DOHH2 (cell line): ENCODE results near the gene NME4.
"Not testable (repeated sequence)": the region's sequence is repeated elsewhere in the genome, so short reads cannot be mapped to it uniquely, and the experiment has no call there.

Source experiments
- H3F3A ChIP-seq: fragments of 200-600 bp; sonication (generic), shearing (Covaris generic); 2 replicates; pipeline ENCODE4 v1.6.0; 2016; ENCODE audit warnings: antibody characterized with exemption, mild to moderate bottlenecking; ENCODE audit not compliant: control insufficient read depth, insufficient read depth
- H3K27ac ChIP-seq: fragments of 200-600 bp; sonication (generic); 2 replicates; pipeline ENCODE4 v1.5.1; 2014; ENCODE audit warnings: low read depth, mild to moderate bottlenecking, low read length, moderate library complexity
- H3K27me3 ChIP-seq: fragments of 200-600 bp; sonication (generic); 2 replicates; pipeline ENCODE4 v1.6.1; 2014; ENCODE audit warnings: mild to moderate bottlenecking, low read length, mixed read lengths; ENCODE audit not compliant: control insufficient read depth
- H3K36me3 ChIP-seq: fragments of 200-600 bp; sonication (generic); 2 replicates; pipeline ENCODE4 v1.6.1; 2014; ENCODE audit warnings: mild to moderate bottlenecking, low read length, moderate library complexity, mixed read lengths; ENCODE audit not compliant: control insufficient read depth
- H3K4me1 ChIP-seq: fragments of 200-600 bp; sonication (generic); 2 replicates; pipeline ENCODE4 v1.6.1; 2014; ENCODE audit warnings: mild to moderate bottlenecking, low read length, mixed read lengths; ENCODE audit not compliant: control insufficient read depth
- H3K4me2 ChIP-seq: fragments of 200-600 bp; sonication (generic); 2 replicates; pipeline ENCODE4 v1.6.0; 2014; ENCODE audit warnings: mild to moderate bottlenecking, low read length, moderate library complexity
- H3K4me3 ChIP-seq: fragments of 200-600 bp; sonication (generic); 2 replicates; pipeline ENCODE4 v1.5.1; 2014; ENCODE audit warnings: mild to moderate bottlenecking, low read length, mixed read lengths
- H3K79me2 ChIP-seq: fragments of 200-600 bp; sonication (generic); 2 replicates; pipeline ENCODE4 v1.6.1; 2014; ENCODE audit warnings: mild to moderate bottlenecking, low read length, mixed read lengths; ENCODE audit not compliant: control insufficient read depth
- H3K9me2 ChIP-seq: fragments of 200-600 bp; sonication (generic); replicated peaks from 2 replicates; pipeline ENCODE4 v1.6.1; 2014; ENCODE audit warnings: mild to moderate bottlenecking, low read length, mixed read lengths; ENCODE audit not compliant: control insufficient read depth
- H3K9me3 ChIP-seq: fragments of 200-600 bp; sonication (generic); 2 replicates; pipeline ENCODE4 v1.6.1; 2014; ENCODE audit warnings: antibody characterized with exemption, low read length, mixed read lengths; ENCODE audit not compliant: control insufficient read depth, insufficient read depth
- H4K20me1 ChIP-seq: fragments of 200-600 bp; sonication (generic); 2 replicates; pipeline ENCODE4 v1.6.0; 2014; ENCODE audit warnings: low read depth, mild to moderate bottlenecking, antibody characterized with exemption, low read length, moderate library complexity; ENCODE audit not compliant: control insufficient read depth, insufficient read depth
- CTCF ChIP-seq: fragments of 200-600 bp; sonication (generic); IDR thresholded peaks from one replicate; pipeline ENCODE4 v1.5.1; 2014; ENCODE audit warnings: antibody characterized with exemption, mild to moderate bottlenecking, low read depth, low read length; ENCODE audit not compliant: poor library complexity, severe bottlenecking
- EZH2phosphoT487 ChIP-seq: fragments of 200-600 bp; sonication (generic); IDR thresholded peaks from 2 replicates; pipeline ENCODE4 v1.6.1; 2017; ENCODE audit warnings: borderline replicate concordance, mild to moderate bottlenecking, antibody characterized with exemption, low read length, moderate library complexity, mixed read lengths

The NME4 gene

DNA sequence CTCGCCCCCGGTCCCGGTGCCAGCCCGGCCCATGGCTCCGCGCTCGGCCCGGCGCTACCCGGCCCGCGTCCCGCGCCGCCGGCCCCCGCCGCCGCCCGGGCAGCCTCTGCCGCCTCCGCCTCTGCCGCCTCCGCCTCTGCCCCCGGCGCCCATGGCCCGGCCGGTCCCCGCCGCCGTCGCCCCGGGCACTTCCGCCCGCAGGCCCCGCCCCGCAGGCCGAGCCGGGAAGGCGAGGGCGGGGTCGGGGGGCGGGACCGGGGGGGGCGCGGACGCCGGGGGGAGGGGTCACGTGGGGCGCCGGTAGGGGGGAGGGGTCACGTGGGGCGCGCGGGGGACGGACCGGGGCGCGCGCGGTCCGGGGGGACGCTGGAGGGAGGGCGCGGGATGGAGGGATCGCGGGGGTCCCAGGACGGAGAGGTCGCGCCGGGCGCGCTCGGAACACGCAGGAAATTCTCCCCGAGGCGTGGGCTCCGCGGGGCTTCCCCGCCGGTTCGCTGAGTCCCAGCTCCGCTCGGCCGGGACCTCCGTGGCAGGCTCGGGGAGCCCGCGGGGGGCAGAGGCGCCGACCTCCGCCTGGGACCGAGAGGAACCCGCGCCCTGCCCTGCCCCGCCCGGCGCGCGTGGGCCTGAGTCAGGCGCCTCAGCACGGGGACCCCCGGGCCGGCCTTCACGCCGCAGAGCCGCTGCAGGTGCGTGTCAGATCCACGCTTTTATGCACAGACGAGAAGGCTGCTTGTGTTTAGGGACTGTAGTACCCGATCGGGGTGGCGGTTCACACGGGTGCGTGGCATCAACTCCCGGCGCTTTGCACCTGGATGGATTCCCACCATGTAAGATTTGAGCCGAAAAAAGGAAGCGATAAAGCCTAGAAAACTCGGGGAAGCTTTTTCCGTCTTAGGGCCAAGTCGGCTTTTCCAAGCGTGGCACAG lies 14.9 kb upstream of the NME4 start, which contains the start of gene PGAP6:
TSS of gene PGAP6 (minus strand) at position 190 of the 929 bp plus-strand sequence. CDS start at position 33, 157 bp downstream.
- Histone ChIP-seq H3K9me2 (no peaks in the 10 kb centered on the region), H3K4me1 (peaks cover 26% of the 10 kb centered on the region), H3K36me3 (peaks cover 15% of the 10 kb centered on the region), H3F3A (peaks cover 31% of the 10 kb centered on the region), H3K9me3 (no peaks in the 10 kb centered on the region), H3K4me3 (peak within 1 kb of the TSS; percentile 91), H3K27ac (peak within 1 kb of the TSS; percentile 93), H3K4me2 (peak within 1 kb of the TSS; percentile 94), H3K27me3 (no peaks in the 10 kb centered on the region), H3K79me2 (peaks cover 40% of the 10 kb centered on the region), H4K20me1 (peaks cover 5% of the 10 kb centered on the region; the same call in 1 of the 2 replicates)
- no peak for TF ChIP-seq EZH2phosphoT487
- no peak for TF ChIP-seq CTCF

DNA sequence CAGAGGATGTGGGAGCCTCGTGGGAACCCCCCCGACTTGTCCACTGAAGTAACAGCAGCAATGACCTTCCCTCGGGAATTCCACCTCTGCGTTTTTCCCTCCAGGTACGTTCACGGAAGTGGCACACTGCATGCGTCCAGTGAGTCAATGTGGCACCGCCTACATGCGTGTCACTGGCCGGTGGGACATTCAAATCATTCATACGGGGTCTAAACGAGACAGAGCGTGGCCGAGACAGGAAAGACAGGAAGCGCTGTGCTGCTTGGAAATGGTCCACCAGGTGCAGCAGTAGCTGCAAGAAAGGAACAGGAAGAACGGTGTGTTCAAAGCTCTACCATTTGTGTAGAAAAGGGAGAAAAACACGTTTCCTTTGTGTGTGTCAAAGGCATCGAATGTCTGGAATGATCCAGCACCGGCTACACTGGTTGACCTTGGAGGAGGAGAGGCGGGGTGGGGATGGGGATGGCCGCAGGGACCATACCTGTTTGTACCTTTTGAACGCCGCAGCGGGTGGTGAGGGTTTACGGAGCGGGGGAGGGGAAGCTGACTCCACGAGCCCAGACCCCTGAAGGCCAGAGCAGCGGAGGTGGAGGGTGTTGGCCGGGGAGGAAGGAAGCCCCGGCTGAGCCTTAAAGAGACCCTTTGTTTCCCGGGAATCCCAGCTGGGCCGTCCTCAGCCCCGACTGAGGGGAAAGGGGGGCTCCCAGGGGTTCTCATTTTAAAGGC lies 13.5 kb upstream of the NME4 start:
- Histone ChIP-seq H3K9me2 (no peaks in the 10 kb centered on the region), H3K4me3 (peak overlapping the region; percentile 87), H3K27me3 (no peaks in the 10 kb centered on the region), H3F3A (peaks cover 31% of the 10 kb centered on the region), H3K36me3 (peaks cover 15% of the 10 kb centered on the region), H3K79me2 (peaks cover 39% of the 10 kb centered on the region), H3K9me3 (no peaks in the 10 kb centered on the region), H4K20me1 (peaks cover 5% of the 10 kb centered on the region; the same call in 1 of the 2 replicates), H3K4me2 (peak overlapping the region; percentile 93), H3K4me1 (peaks cover 26% of the 10 kb centered on the region), H3K27ac (peak overlapping the region; percentile 93)
- no peak for TF ChIP-seq EZH2phosphoT487
- no peak for TF ChIP-seq CTCF

DNA sequence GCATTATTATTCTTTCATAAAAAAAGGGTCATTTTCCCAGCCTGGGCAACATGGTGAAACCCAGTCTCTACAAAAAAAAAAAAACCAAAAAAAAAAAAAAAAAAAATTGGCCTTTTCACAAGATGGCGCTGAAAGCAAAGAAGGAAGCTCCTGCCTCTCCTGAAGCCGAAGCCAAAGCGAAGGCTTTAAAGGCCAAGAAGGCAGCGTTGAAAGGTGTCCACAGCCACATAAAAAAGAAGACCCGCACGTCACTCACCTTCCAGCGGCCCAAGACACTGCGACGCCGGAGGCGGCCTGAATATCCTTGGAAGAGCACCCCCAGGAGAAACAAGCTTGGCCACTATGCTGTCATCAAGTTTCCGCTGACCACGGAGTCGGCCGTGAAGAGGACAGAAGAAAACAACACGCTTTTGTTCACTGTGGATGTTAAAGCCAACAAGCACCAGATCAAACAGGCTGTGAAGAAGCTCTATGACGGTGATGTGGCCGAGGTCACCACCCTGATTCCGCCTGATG lies 10.3 kb upstream of the NME4 start:
- peaks cover 10% of the 10 kb centered on the region for H3K79me2 ChIP-seq
- H3K4me2 ChIP-seq, result no peak overlapping the region
- H3K4me3 ChIP-seq, result no peak overlapping the region
- no peaks in the 10 kb centered on the region for H3K27me3 ChIP-seq
- H3K4me1 ChIP-seq, result peaks cover 19% of the 10 kb centered on the region
- H3K9me3 ChIP-seq, result no peaks in the 10 kb centered on the region
- TF ChIP-seq EZH2phosphoT487 (no peak), CTCF (no peak)
- no peaks in the 10 kb centered on the region for H3K9me2 ChIP-seq
- H4K20me1 ChIP-seq, result no peaks in the 10 kb centered on the region
- H3F3A ChIP-seq, result peaks cover 31% of the 10 kb centered on the region
- H3K36me3 ChIP-seq, result peaks cover 15% of the 10 kb centered on the region
- no peak overlapping the region for H3K27ac ChIP-seq

DNA sequence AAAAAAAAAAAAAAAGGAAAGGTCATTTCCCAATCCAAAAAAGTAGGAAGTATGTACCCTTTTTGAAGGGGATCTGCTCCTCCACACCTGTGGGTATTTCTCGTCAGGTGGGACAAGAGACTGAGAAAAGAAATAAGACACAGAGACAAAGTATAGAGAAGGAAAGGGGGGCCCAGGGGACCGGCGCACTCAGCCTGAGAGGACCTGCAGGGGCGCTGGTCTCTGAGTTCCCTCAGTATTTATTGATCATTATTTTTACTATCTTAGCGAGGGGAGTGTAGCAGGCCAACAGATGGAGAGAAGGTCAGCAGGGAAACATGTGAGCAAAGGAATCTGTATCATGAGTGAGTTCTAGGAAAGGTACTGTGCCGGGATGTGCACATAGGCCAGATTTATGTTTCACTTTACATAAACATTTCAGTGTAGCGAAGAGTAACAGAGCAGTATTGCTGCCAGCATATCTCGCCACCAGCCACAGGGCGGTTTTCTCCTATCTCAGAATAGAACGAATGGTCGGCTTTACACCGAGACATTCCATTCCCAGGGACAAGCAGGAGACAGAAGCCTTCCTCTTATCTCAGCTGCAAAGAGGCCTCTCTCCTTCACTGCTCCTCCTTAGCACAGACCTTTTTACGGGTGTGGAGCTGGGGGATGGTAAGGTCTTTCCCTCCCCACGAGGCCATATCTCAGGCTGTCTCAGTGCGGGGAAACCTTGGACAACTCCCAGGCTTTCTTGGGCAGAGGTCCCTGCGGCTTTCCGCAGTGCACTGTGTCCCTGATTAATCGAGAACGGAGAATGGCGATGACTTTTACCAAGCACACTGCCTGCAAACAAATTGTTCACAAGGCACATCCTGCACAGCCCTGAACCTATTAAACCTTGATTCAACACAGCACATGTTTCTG lies 9.0 kb upstream of the NME4 start:
- H3K9me2 ChIP-seq, H3K27me3 ChIP-seq, H4K20me1 ChIP-seq, H3K9me3 ChIP-seq, H3K4me3 ChIP-seq, H3K4me2 ChIP-seq, H3K27ac ChIP-seq, H3K79me2 ChIP-seq: not testable (repeated sequence)
- Histone ChIP-seq H3F3A (peaks cover 25% of the 10 kb centered on the region), H3K4me1 (peaks cover 19% of the 10 kb centered on the region), H3K36me3 (peaks cover 17% of the 10 kb centered on the region)
